Measurements from ENCODE around the gene TRIM67.

The TRIM67 gene

DNA sequence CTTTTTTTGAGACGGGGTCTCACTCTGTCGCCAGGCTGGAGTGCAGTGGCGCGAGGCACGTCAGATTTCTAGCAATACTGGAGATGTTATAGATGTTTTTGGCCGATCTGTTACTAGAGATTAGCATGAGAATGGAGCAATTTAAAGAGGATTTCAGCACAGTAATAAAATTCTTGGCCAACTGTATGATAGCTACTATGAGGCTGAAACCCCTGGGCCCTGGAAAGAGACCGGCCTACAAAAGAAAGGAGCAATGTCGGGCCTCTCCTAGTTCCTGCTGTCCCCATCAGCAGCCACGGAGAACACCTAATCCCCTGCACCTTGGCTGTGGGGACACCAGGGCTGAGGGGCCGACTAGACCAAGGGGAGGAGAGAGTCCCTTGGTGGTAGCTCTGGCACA lies 69.7 kb downstream of the TRIM67 start:
- H3K9me3 ChIP-seq (ENCODE audit: control insufficient read depth, low read length) = no peaks in the 10 kb centered on the region
- DNase-seq = no peak
- no peak overlapping the region for H3K27ac ChIP-seq (ENCODE audit: insufficient read depth, low read length, poor library complexity, severe bottlenecking)
- no peaks in the 10 kb centered on the region for H3K4me1 ChIP-seq (ENCODE audit: control insufficient read depth, insufficient read depth, low read length, poor library complexity, severe bottlenecking)
- H3K27me3 ChIP-seq (replicated peaks; ENCODE audit: control insufficient read depth, insufficient read depth, low read length, poor library complexity, severe bottlenecking) = no peaks in the 10 kb centered on the region
- H3K36me3 ChIP-seq (ENCODE audit: control insufficient read depth, insufficient read depth, low read length) = peaks cover 31% of the 10 kb centered on the region
- H3K4me3 ChIP-seq (ENCODE audit: insufficient read depth, low read depth, low read length, poor library complexity, severe bottlenecking) = no peak overlapping the region

- Histone ChIP-seq H3K27me3 (replicated peaks; ENCODE audit: control insufficient read depth, insufficient read depth, low read length, poor library complexity, severe bottlenecking) (no peaks in the 10 kb centered on the region), H3K9me3 (ENCODE audit: control insufficient read depth, low read length) (no peaks in the 10 kb centered on the region), H3K4me1 (ENCODE audit: control insufficient read depth, insufficient read depth, low read length, poor library complexity, severe bottlenecking) (no peaks in the 10 kb centered on the region), H3K4me3 (ENCODE audit: insufficient read depth, low read depth, low read length, poor library complexity, severe bottlenecking) (no peak overlapping the region), H3K36me3 (ENCODE audit: control insufficient read depth, insufficient read depth, low read length) (peaks cover 21% of the 10 kb centered on the region), H3K27ac (ENCODE audit: insufficient read depth, low read length, poor library complexity, severe bottlenecking) (no peak overlapping the region)
- no peak for DNase-seq
Observed at GRCh38 chr1:231232870-231233734, 71.2 kb downstream of the TRIM67 start.

- H3K9me3 ChIP-seq (ENCODE audit: control insufficient read depth, low read length) = no peaks in the 10 kb centered on the region
- H3K36me3 ChIP-seq (ENCODE audit: control insufficient read depth, insufficient read depth, low read length) = peaks cover 25% of the 10 kb centered on the region
- no peaks in the 10 kb centered on the region for H3K27me3 ChIP-seq (replicated peaks; ENCODE audit: control insufficient read depth, insufficient read depth, low read length, poor library complexity, severe bottlenecking)
- no peak for DNase-seq
- H3K27ac ChIP-seq (ENCODE audit: insufficient read depth, low read length, poor library complexity, severe bottlenecking) = no peak overlapping the region
- H3K4me3 ChIP-seq (ENCODE audit: insufficient read depth, low read depth, low read length, poor library complexity, severe bottlenecking) = no peak overlapping the region
- no peaks in the 10 kb centered on the region for H3K4me1 ChIP-seq (ENCODE audit: control insufficient read depth, insufficient read depth, low read length, poor library complexity, severe bottlenecking)
Observed at GRCh38 chr1:231233735-231234417, 72.0 kb downstream of the TRIM67 start.

DNA sequence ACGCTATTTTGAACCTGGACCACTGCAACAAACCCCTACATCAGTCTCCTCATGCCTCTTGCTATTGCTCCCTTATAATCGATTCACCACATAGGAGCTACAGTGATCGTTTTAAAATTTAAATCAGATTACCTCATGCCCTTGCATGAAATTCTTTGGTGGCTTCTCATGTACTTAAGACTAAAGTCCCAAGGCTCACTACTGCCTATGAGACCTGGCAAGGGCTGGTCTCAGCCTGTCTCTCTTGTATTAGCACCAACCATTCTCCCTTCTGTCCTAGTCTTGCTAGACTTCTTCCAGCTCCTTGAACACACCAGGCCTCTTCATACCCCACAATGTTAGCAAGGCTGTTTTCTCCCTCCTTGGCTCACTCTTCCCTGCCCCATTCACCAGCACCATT lies 72.6 kb downstream of the TRIM67 start:
- no peak for DNase-seq
- Histone ChIP-seq H3K36me3 (ENCODE audit: control insufficient read depth, insufficient read depth, low read length) (peaks cover 27% of the 10 kb centered on the region), H3K4me1 (ENCODE audit: control insufficient read depth, insufficient read depth, low read length, poor library complexity, severe bottlenecking) (no peaks in the 10 kb centered on the region), H3K27me3 (replicated peaks; ENCODE audit: control insufficient read depth, insufficient read depth, low read length, poor library complexity, severe bottlenecking) (no peaks in the 10 kb centered on the region), H3K4me3 (ENCODE audit: insufficient read depth, low read depth, low read length, poor library complexity, severe bottlenecking) (no peak overlapping the region), H3K9me3 (ENCODE audit: control insufficient read depth, low read length) (no peaks in the 10 kb centered on the region), H3K27ac (ENCODE audit: insufficient read depth, low read length, poor library complexity, severe bottlenecking) (no peak overlapping the region)

DNA sequence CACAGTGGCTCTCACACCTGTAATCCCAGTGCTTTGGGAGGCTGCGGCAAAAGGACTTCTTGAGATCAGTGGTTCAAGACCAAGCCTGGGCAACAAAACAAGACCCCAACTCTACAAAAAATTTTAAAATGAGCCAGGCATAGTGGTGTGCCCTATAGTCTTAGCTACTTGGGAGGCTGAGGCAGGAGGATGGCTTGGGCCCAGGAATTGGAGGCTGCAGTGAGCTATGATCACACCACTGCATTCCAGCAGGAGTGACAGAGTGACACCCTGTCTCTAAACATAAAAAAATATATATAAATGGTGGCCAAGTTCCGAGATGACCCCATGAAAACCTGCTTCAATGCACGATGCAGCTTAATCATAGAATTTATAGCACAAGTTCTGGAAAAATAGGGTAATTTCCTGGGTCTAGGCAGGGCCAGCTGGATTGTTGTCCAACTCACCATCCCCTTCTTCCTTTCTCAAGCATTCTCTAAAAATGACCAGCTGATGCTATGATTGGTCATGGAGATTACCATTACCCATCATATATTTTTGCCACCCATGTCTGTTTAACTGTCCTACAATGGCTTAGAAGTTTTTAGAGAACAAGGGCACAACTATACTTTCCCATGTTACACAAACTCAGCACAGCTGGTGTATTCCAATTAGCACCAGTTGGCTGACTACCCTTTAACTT lies 73.8 kb downstream of the TRIM67 start:
- Histone ChIP-seq H3K4me3 (ENCODE audit: insufficient read depth, low read depth, low read length, poor library complexity, severe bottlenecking) (no peak overlapping the region), H3K4me1 (ENCODE audit: control insufficient read depth, insufficient read depth, low read length, poor library complexity, severe bottlenecking) (peaks cover 4% of the 10 kb centered on the region), H3K27ac (ENCODE audit: insufficient read depth, low read length, poor library complexity, severe bottlenecking) (no peak overlapping the region), H3K9me3 (ENCODE audit: control insufficient read depth, low read length) (no peaks in the 10 kb centered on the region), H3K36me3 (ENCODE audit: control insufficient read depth, insufficient read depth, low read length) (peaks cover 23% of the 10 kb centered on the region), H3K27me3 (replicated peaks; ENCODE audit: control insufficient read depth, insufficient read depth, low read length, poor library complexity, severe bottlenecking) (no peaks in the 10 kb centered on the region)
- no peak for DNase-seq

DNA sequence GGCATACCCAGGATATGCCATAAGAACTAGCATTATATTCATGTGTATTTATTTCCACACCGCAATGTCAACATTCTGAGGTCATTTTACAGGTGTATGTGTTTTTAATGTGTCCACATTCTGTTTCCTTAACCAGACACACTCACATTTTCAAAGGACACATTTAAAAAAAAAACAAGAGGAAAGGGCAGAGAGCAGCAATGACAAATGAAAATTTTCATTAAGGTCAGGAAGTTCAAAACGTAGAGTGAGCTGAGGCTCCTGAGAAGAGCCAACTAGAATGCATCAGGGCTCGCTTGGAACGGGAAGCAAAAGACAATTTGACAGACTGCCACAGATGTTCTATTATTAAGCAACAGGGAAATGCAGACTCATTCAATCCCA lies 74.3 kb downstream of the TRIM67 start:
- Histone ChIP-seq H3K27me3 (replicated peaks; ENCODE audit: control insufficient read depth, insufficient read depth, low read length, poor library complexity, severe bottlenecking) (no peaks in the 10 kb centered on the region), H3K9me3 (ENCODE audit: control insufficient read depth, low read length) (no peaks in the 10 kb centered on the region), H3K4me1 (ENCODE audit: control insufficient read depth, insufficient read depth, low read length, poor library complexity, severe bottlenecking) (peaks cover 4% of the 10 kb centered on the region), H3K4me3 (ENCODE audit: insufficient read depth, low read depth, low read length, poor library complexity, severe bottlenecking) (no peak overlapping the region), H3K36me3 (ENCODE audit: control insufficient read depth, insufficient read depth, low read length) (peaks cover 19% of the 10 kb centered on the region), H3K27ac (ENCODE audit: insufficient read depth, low read length, poor library complexity, severe bottlenecking) (no peak overlapping the region)
- no peak for DNase-seq

GRCh38 chr1:231236938-231237337 lies 75.1 kb downstream of the TRIM67 start:
- H3K4me3 ChIP-seq (ENCODE audit: insufficient read depth, low read depth, low read length, poor library complexity, severe bottlenecking) = no peak overlapping the region
- H3K27ac ChIP-seq (ENCODE audit: insufficient read depth, low read length, poor library complexity, severe bottlenecking) = no peak overlapping the region
- H3K9me3 ChIP-seq (ENCODE audit: control insufficient read depth, low read length) = no peaks in the 10 kb centered on the region
- peaks cover 19% of the 10 kb centered on the region for H3K36me3 ChIP-seq (ENCODE audit: control insufficient read depth, insufficient read depth, low read length)
- no peak for DNase-seq
- H3K4me1 ChIP-seq (ENCODE audit: control insufficient read depth, insufficient read depth, low read length, poor library complexity, severe bottlenecking) = peaks cover 6% of the 10 kb centered on the region
- no peaks in the 10 kb centered on the region for H3K27me3 ChIP-seq (replicated peaks; ENCODE audit: control insufficient read depth, insufficient read depth, low read length, poor library complexity, severe bottlenecking)

- no peaks in the 10 kb centered on the region for H3K27me3 ChIP-seq (replicated peaks; ENCODE audit: control insufficient read depth, insufficient read depth, low read length, poor library complexity, severe bottlenecking)
- no peak overlapping the region for H3K27ac ChIP-seq (ENCODE audit: insufficient read depth, low read length, poor library complexity, severe bottlenecking)
- peaks cover 15% of the 10 kb centered on the region for H3K4me1 ChIP-seq (ENCODE audit: control insufficient read depth, insufficient read depth, low read length, poor library complexity, severe bottlenecking)
- no peaks in the 10 kb centered on the region for H3K9me3 ChIP-seq (ENCODE audit: control insufficient read depth, low read length)
- H3K36me3 ChIP-seq (ENCODE audit: control insufficient read depth, insufficient read depth, low read length) = peaks cover 19% of the 10 kb centered on the region
- no peak overlapping the region for H3K4me3 ChIP-seq (ENCODE audit: insufficient read depth, low read depth, low read length, poor library complexity, severe bottlenecking)
- DNase-seq = no peak
Observed at GRCh38 chr1:231238298-231238697, 76.4 kb downstream of the TRIM67 start.

DNA sequence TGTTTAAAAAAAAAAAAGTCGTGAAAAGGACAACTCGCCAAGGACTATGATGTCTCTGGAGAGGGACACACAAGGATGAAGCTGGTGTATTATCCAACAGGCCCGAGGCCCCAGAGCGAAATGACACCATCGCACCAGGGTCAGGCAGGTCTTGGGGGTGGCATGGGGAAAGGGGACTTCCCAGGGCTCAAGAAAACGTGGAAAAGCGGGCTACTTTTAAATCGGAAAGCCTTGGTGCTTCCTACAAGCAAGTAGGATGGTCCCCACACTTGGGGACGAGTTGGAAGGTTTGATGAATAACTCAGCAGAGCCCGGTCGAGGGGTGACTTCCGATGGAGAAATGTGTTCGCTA lies 78.6 kb downstream of the TRIM67 start:
- no peak for DNase-seq
- H3K4me3 ChIP-seq (ENCODE audit: insufficient read depth, low read depth, low read length, poor library complexity, severe bottlenecking) = peak overlapping the region; percentile 91
- H3K27ac ChIP-seq (ENCODE audit: insufficient read depth, low read length, poor library complexity, severe bottlenecking) = peak overlapping the region; percentile 89
- peaks cover 21% of the 10 kb centered on the region for H3K36me3 ChIP-seq (ENCODE audit: control insufficient read depth, insufficient read depth, low read length)
- H3K27me3 ChIP-seq (replicated peaks; ENCODE audit: control insufficient read depth, insufficient read depth, low read length, poor library complexity, severe bottlenecking) = no peaks in the 10 kb centered on the region
- no peaks in the 10 kb centered on the region for H3K9me3 ChIP-seq (ENCODE audit: control insufficient read depth, low read length)
- H3K4me1 ChIP-seq (ENCODE audit: control insufficient read depth, insufficient read depth, low read length, poor library complexity, severe bottlenecking) = peaks cover 15% of the 10 kb centered on the region
